H7 (cell line): ENCODE measurements around the gene TTC21A. TPM values are rescaled to one million over a fixed set of nuclear protein-coding genes. Genes with fewer than 3 reads are reported as not detected.

Experiments
- total RNA-seq: library from RNA; depleted of rRNA; stranded (reverse); fragments of >200 nt; shearing (Covaris generic); gene quantifications from 2 replicates; pipeline ENCODE4 v1.2.3, GENCODE V29; 2014; rRNA removed

Gene TTC21A
- total RNA-seq, 1 experiment from 2014 or later = 0.90 TPM

Other genes starting within 250 kb of the TTC21A start
- 0.10 and 0.11 TPM in 2 replicates for gene SCN11A, start 55.7 kb upstream of the TTC21A start, total RNA-seq
- gene WDR48, start 55.7 kb upstream of the TTC21A start, total RNA-seq = 31.7 and 43.6 TPM in 2 replicates
- gene GORASP1, start 53 bp upstream of the TTC21A start, total RNA-seq = 45.6 and 46.9 TPM in 2 replicates
- 13.4 and 16.5 TPM in 2 replicates for gene CSRNP1, start 45.9 kb downstream of the TTC21A start, total RNA-seq
- not detected in 2 replicates for gene XIRP1, start 84.9 kb downstream of the TTC21A start, total RNA-seq
- gene CX3CR1, start 172.4 kb downstream of the TTC21A start, total RNA-seq = 0.03 and 1.0 TPM in 2 replicates
- 0.15 TPM in 1 of 2 replicates, not detected in the other for gene CCR8, start 222.0 kb downstream of the TTC21A start, total RNA-seq